PC-3 (cell line): Measurements from ENCODE around the gene DOK3. TPM values are rescaled to one million over a fixed set of nuclear protein-coding genes. Genes with fewer than 3 reads are reported as not detected.

ENCODE experiments used
- ATAC-seq: fragments of 200-7000 bp; cut with Tn5 transposase; 2 replicates; pipeline ENCODE4 v1.9.1; 2020; ENCODE audit warnings: mild to moderate bottlenecking, moderate library complexity
- BruUV-seq: library from RNA; stranded (reverse); fragments of 400-500 nt; replicated peaks from 2 replicates; lab custom pipeline; 2021; lab: Mats Ljungman, UMichigan
- CTCF ChIA-PET: fragments of 300-600 bp; sonication (Branson Sonifier 250); formaldehyde crosslinking; loops from one replicate; lab custom pipeline; 2022; ENCODE audit warnings: antibody characterized with exemption; lab: Charles Lee
- POLR2A ChIA-PET: fragments of 300-600 bp; sonication (Branson Sonifier 250); formaldehyde crosslinking; loops from one replicate; lab custom pipeline; 2022; ENCODE audit warnings: antibody characterized with exemption; ENCODE audit not compliant: unreplicated experiment; lab: Charles Lee
- DNase-seq: peaks from one replicate; pipeline ENCODE4 v3.0.0-alpha.2; 2015
- H2AFZ ChIP-seq: fragments of 300-600 bp; sonication (generic); 2 replicates; pipeline ENCODE4 v1.6.0; 2016; ENCODE audit warnings: antibody characterized with exemption, low read length
- H3F3A ChIP-seq: fragments of 300-600 bp; sonication (generic); one replicate; pipeline ENCODE4 v1.6.0; 2017; ENCODE audit warnings: antibody characterized with exemption, low read length, control low read depth, mild to moderate bottlenecking; ENCODE audit not compliant: unreplicated experiment
- H3K27ac ChIP-seq: fragments of 300-600 bp; sonication (generic); 2 replicates; pipeline ENCODE4 v1.5.1; 2016; ENCODE audit warnings: mild to moderate bottlenecking, low read length
- H3K27me3 ChIP-seq: fragments of 300-600 bp; sonication (generic); 2 replicates; pipeline ENCODE4 v1.6.1; 2016; ENCODE audit warnings: low read length, mixed read lengths
- H3K36me3 ChIP-seq: fragments of 300-600 bp; sonication (generic); 2 replicates; pipeline ENCODE4 v1.6.1; 2016; ENCODE audit warnings: low read depth, mixed run types, low read length, mixed read lengths
- H3K4me1 ChIP-seq: fragments of 300-600 bp; sonication (generic); 2 replicates; pipeline ENCODE4 v1.5.1; 2016; ENCODE audit warnings: low read length; ENCODE audit not compliant: insufficient read depth
- H3K4me2 ChIP-seq: fragments of 300-600 bp; sonication (generic); 2 replicates; pipeline ENCODE4 v1.6.0; 2016; ENCODE audit warnings: low read length
- H3K4me3 ChIP-seq: fragments of 300-600 bp; sonication (generic); 2 replicates; pipeline ENCODE4 v1.5.1; 2016; ENCODE audit warnings: mild to moderate bottlenecking, low read length, mixed read lengths
- H3K79me2 ChIP-seq: fragments of 300-600 bp; sonication (generic); 2 replicates; pipeline ENCODE4 v1.6.1; 2017; ENCODE audit warnings: low read length, mixed read lengths
- H3K9ac ChIP-seq: fragments of 300-600 bp; sonication (generic); 2 replicates; pipeline ENCODE4 v1.6.0; 2016; ENCODE audit warnings: mild to moderate bottlenecking, low read length
- H3K9me2 ChIP-seq: fragments of 300-600 bp; sonication (generic); replicated peaks from 2 replicates; pipeline ENCODE4 v1.6.1; 2016; ENCODE audit warnings: mixed run types, low read length, mixed read lengths
- H3K9me3 ChIP-seq: fragments of 300-600 bp; sonication (generic); 2 replicates; pipeline ENCODE4 v1.6.1; 2016; ENCODE audit warnings: low read length, mixed read lengths
- H4K20me1 ChIP-seq: fragments of 300-600 bp; sonication (generic); 2 replicates; pipeline ENCODE4 v1.6.1; 2016; ENCODE audit warnings: low read length, mixed read lengths
- CTCF ChIP-seq: fragments of 300-600 bp; sonication (generic); conservative IDR thresholded peaks from 2 replicates; pipeline ENCODE4 v1.5.1; 2017; ENCODE audit warnings: antibody characterized with exemption, low read depth, mild to moderate bottlenecking, low read length
- EZH2 ChIP-seq: fragments of 300-600 bp; sonication (generic); IDR thresholded peaks from one replicate; pipeline ENCODE4 v1.6.1; 2017; ENCODE audit warnings: antibody characterized with exemption, mild to moderate bottlenecking, low read length; ENCODE audit not compliant: unreplicated experiment
- EZH2phosphoT487 ChIP-seq: fragments of 300-600 bp; sonication (generic); IDR thresholded peaks from 2 replicates; pipeline ENCODE4 v1.6.1; 2018; ENCODE audit warnings: mild to moderate bottlenecking, antibody characterized with exemption, low read length, borderline replicate concordance
- intact Hi-C: fragments of 100-400 bp; cut with micrococcal nuclease; formaldehyde crosslinking; loops from 2 replicates; pipeline ENCODE4 v1.9.0; 2023
- total RNA-seq: library from RNA; depleted of rRNA; stranded (reverse); fragments of >200 nt; gene quantifications from 2 replicates; pipeline ENCODE4 v1.2.3, GENCODE V29; 2014

DOK3 gene
- total RNA-seq, 1 experiment from 2014 or later = 6.2 TPM

- no peak overlapping the region for H3K4me3 ChIP-seq
- DNase-seq (no peak), ATAC-seq (no peak)
- ChIA-PET CTCF (no interaction called here), POLR2A (no interaction called here)
- H4K20me1 ChIP-seq = no peaks in the 10 kb centered on the region
- no peaks in the 10 kb centered on the region for H3K9me3 ChIP-seq
- TF ChIP-seq EZH2 = no peak
- no peak for TF ChIP-seq CTCF
- no peak for TF ChIP-seq EZH2phosphoT487
- no TSS peak for BruUV-seq
- H3K9ac ChIP-seq = no peak overlapping the region
- H3K9me2 ChIP-seq = no peaks in the 10 kb centered on the region
- H3K79me2 ChIP-seq = no peaks in the 10 kb centered on the region
- no peak overlapping the region for H2AFZ ChIP-seq
- H3K4me2 ChIP-seq = no peak overlapping the region
- peaks cover 14% of the 10 kb centered on the region; the same call in 1 of the 2 replicates for H3K36me3 ChIP-seq
- intact Hi-C loops = no loop called here
- H3K27ac ChIP-seq = no peak overlapping the region
- H3K27me3 ChIP-seq = no peaks in the 10 kb centered on the region
- H3F3A ChIP-seq = no peaks in the 10 kb centered on the region
- peaks cover 11% of the 10 kb centered on the region for H3K4me1 ChIP-seq
These were observed 19.9 kb upstream of the DOK3 start for GRCh38 chr5:177529247-177530203.

- intact Hi-C loops = no loop called here
- Histone ChIP-seq H3K4me1 (peaks cover 11% of the 10 kb centered on the region), H4K20me1 (no peaks in the 10 kb centered on the region), H3K9me2 (no peaks in the 10 kb centered on the region), H3K79me2 (no peaks in the 10 kb centered on the region), H3F3A (no peaks in the 10 kb centered on the region), H3K4me3 (no peak overlapping the region), H3K4me2 (no peak overlapping the region), H3K36me3 (peaks cover 10% of the 10 kb centered on the region; the same call in 1 of the 2 replicates), H2AFZ (no peak overlapping the region), H3K9ac (no peak overlapping the region), H3K9me3 (no peaks in the 10 kb centered on the region), H3K27me3 (no peaks in the 10 kb centered on the region), H3K27ac (no peak overlapping the region)
- ATAC-seq = no peak
- TF ChIP-seq CTCF = no peak
- TF ChIP-seq EZH2 = no peak
- TF ChIP-seq EZH2phosphoT487 = no peak
- ChIA-PET POLR2A (interaction anchor here (0.6 kb wide), 1 partner anchor 70 kb away, joined by 4 read pairs; no protein-coding TSS in a partner anchor), CTCF (no interaction called here)
- no peak for DNase-seq
- BruUV-seq = no TSS peak
These were observed 19.0 kb upstream of the DOK3 start for GRCh38 chr5:177528631-177529030.

- H3K4me1 ChIP-seq = peaks cover 11% of the 10 kb centered on the region
- BruUV-seq = no TSS peak
- no peaks in the 10 kb centered on the region for H3F3A ChIP-seq
- CTCF ChIA-PET = no interaction called here
- intact Hi-C loops = no loop called here
- H3K27me3 ChIP-seq = no peaks in the 10 kb centered on the region
- H4K20me1 ChIP-seq = no peaks in the 10 kb centered on the region
- no peak overlapping the region for H3K4me2 ChIP-seq
- POLR2A ChIA-PET = no interaction called here
- no peak overlapping the region for H3K27ac ChIP-seq
- H3K36me3 ChIP-seq = peaks cover 10% of the 10 kb centered on the region; the same call in 1 of the 2 replicates
- H3K4me3 ChIP-seq = no peak overlapping the region
- no peaks in the 10 kb centered on the region for H3K9me2 ChIP-seq
- H3K79me2 ChIP-seq = no peaks in the 10 kb centered on the region
- no peak overlapping the region for H3K9ac ChIP-seq
- DNase-seq (no peak), ATAC-seq (no peak)
- no peak overlapping the region for H2AFZ ChIP-seq
- no peak for TF ChIP-seq EZH2
- TF ChIP-seq CTCF = no peak
- TF ChIP-seq EZH2phosphoT487 = no peak
- H3K9me3 ChIP-seq = no peaks in the 10 kb centered on the region
These were observed 18.0 kb upstream of the DOK3 start for GRCh38 chr5:177527595-177527994.
